HTERT RPE-1 (cell line): ENCODE data around the gene CFAP53.

Experiments
- in situ Hi-C: fragments of 300-500 bp; cut with MboI; formaldehyde crosslinking; loops from 4 replicates; pipeline ENCODE4 v1.14.3; 2020; ENCODE audit warnings: low sequenced_read_pairs

CFAP53 gene

DNA sequence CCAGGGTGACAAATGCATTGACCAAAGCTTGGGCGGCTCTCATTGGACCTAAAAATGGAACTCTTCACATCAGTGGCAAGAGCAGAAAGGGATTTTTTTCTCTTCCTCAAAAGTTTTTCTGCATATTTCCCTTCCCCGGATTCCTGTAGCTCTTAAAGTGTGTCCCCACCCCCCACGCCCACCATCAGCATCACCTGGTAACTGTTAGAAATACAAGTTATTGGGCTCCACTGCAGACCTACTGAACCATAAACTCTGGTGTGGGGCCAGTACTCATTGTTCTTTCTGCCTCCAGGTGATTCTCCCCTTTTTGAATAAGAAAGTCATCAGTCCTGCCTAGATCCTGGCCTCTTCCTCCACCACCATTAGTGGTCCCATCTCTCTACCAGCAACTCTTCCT, 70.0 kb downstream of the CFAP53 start:
- in situ Hi-C loops, result no loop called here

DNA sequence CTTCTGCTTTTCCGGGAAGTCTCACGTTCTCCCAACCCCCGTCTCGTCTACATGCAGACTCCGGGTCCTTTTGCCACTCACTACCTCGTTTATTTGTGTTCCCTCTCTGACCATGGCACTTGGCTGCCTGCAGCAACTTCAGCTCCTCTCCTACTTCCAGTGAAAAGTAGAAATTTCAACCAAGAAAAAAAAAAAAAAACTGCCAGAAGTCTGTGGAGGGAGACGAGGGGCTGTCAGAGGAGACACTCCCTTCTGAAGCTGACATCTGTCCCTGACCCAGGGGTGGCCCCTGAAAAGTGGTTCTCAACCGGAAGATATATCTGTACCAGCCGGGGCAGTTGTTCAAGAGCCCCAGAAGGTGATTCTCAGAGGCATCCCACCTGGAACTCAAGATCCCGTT, 70.6 kb downstream of the CFAP53 start:
- in situ Hi-C loops, result no loop called here

DNA sequence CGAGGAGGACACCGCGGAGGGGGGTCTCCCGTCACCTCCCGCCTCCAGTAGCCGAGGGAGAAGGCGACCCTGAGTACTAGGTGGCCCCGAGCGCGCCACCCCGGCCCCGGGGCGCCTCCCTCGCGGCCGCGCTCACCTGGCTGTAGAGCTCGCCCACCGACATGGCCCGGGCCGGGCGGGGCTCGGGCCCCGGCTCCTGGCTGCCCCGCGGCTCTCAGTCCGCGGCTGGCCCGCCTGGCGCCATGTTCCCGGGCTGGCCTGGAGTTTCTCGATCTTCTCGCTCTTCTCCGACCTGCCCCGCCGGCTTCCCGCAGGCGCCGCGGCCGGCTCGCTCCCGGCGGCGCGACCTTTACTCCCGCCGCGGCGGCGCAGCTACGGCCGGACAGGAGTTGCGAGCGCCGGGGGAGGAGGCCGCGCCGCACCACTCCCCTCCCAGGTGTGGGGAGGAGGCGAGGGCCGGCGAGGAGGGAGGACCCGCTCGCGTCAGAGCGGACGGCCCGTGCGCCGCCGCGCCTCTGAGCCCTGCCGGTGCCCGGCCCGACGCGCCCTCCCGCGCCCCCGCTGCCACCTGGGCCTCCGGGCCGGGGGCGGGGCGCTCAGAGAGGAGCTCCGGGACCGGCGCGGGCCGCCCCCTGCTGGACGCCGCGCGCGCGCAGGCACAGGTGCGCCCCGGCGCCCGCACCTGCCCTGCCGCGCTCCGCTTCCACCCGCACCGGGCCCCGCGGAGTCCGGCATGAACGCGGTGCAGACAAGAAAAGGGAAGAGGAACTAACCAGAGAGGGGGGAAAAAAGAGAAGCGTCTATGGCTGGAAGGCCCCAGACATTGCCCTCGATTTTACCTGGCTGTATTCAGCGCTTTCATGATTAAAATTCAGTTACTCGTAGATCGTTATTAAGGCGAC, 71.4 kb downstream of the CFAP53 start, which contains the start of gene MYO5B:
TSS of gene MYO5B (minus strand) at position 517 of the 902 bp plus-strand sequence. CDS start at position 163, 354 bp downstream.
- in situ Hi-C loops, result no loop called here

DNA sequence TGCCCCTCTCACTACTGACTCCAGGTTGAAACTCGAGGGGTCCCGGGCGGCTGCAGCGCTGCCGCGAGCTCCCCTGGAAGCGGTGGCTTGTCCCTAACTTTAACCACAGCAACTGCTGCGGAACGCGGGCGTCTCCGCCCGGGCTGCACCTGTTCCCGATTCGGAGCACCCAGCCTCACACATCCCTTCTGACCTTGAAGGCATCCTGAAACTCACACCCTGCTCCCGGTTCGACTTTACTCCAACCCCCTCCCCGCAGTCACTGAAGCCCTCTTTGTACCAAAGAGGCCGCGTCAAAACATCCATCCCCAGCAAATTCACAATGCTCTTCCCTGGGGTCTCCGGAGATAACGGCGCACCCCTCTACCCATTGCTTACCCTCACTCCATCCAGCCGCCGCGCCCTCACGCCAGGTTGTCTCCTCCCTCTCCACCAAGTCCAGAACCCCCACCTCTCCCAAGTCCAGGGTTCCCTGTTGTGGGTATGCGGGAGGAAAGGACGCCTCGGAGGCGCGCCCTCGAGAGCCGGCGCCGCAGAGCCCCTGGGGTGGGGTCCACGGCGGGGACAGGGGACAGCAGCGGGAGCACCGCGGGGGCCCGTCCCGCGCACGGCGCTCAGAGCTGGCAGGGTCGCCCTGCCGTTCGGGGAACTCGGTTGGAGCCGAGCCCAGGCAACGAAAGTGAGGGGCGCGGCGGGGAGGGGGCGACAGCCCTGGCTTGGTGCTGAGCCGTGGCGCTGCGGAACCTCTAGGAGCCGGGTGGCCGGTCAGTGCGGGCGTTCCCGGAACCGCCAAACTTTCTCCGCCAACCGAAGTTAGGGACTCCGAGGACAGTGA, 72.3 kb downstream of the CFAP53 start:
- in situ Hi-C loops, result no loop called here

DNA sequence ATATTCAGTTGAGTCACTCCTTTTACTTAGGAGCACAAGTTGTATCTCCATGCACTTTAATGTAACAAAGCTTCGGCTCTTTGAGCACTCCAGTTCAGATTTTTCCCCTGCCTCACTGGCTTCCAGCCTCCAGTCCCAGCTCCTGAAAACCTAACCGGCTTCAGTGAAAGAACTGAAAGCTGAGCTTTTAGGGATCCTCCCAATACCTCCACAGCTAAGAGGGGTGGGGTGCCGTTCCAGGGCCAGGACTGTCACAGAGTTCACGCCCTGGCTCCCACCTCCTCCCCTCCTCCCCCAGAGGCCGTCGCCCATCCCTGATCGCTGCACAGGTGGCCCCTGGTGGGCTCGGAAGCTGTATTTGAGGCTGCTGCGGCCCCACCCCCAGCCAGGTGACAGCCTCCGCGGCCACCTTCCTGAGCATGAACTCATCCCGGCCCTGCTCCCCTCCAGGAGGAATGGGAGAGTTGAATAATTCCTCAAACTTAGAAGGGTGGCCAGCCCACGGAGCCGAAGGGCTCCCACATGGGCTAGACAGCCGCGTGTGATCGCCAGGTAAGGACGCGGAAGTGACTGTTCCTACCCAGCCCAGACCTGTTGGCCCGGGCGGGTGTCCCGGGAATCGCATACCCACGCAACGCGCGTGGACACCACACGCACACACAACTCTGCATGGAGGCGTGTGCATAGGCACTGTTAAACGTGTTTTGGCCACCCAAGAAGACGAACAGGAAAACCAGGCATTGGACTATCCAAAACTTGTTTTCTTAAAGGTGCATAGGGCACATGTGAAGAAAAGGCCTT, 73.1 kb downstream of the CFAP53 start:
- in situ Hi-C loops, result no loop called here

DNA sequence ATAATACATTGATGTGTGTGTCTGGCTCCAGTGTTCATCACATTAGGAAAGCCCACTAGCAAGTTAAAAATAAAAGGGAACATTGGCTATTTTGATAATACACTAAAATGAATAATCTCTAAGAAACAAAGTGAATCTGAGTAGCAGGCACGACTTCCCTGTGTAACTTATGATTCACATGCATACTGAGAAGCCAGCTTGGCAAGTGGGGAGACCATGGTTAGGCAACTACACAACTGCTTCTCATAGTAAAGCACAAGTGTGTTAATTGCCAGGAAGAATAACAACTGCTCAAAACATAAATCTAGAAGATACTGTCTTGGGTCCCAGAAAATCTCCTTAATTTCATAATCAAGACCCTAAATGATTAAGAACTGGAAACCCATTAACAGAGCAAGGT, 75.4 kb downstream of the CFAP53 start:
- in situ Hi-C loops, result no loop called here

DNA sequence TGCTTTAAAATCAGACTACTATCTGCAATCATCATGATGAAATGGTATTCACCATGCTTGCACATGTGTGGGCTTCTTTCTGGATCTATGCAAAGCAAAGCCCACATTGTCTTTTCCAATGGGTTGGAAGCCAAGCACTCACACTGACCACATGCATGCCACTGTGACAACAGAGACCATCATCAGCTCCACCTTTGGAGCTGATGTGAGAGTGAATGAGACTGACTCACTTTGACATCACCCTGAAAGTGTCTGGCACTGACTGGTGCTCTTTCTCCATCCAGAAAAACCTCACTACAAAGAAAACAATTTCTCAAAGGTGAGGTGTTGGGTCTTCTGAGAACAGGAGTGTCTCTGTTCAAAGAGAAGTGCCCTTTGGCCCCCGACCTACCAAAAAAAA, 76.1 kb downstream of the CFAP53 start:
- in situ Hi-C loops, result no loop called here

DNA sequence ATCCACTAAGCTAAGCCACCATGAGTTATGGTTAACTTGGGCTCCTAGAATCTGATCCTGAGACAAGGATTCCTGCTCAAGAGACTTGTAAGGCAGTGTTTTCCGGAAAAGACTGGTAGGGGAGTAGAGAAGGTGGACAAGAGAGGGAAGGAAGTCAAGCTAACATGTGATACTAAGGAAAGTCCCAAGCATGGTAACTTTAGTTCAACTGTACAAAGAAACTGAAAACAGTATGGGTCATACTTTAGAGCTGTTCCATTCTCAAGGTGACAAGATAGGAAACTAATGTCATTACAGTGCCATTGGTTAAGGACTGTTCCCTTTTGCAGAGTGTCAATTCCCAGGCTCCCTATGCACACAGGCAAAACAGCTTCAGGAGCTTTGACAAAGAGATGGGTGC, 77.1 kb downstream of the CFAP53 start:
- in situ Hi-C loops, result no loop called here

DNA sequence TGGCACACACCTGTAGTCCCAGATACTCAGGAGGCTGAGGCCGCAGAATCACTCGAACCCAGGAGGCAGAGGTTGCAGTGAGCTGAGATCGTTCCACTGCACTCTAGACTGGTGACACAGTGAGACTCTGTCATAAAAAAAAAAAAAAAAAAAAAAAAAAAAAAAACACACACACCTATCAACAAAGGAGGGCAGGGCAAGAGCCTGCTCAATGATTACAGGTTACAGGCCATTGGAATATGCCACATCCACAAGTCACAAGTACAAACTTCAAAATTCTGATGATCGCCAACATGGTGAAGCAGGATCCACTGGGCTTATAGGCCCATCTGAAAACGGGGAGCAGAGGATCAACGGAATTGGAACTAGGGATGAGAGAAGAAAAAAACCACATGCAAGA, 77.6 kb downstream of the CFAP53 start:
- in situ Hi-C loops, result no loop called here

DNA sequence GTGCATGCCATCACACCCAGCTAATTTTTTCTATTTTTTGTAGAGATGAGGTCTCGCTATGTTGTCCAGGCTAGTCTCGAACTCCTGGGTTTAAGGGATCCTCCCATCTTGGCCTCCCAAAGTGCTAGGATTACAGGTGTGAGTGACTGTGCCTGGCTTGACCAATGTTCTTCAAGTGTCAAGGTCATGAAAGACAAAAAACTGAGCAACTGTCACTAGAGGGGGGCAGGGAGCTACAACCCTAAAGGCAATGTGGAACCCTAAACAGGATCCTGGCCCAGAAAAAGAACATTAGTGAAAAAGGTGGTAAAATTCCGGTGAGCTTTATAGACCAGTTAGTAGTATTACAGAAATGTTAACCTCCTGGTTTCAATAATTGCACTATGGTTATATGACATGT, 78.6 kb downstream of the CFAP53 start:
- in situ Hi-C loops, result no loop called here

DNA sequence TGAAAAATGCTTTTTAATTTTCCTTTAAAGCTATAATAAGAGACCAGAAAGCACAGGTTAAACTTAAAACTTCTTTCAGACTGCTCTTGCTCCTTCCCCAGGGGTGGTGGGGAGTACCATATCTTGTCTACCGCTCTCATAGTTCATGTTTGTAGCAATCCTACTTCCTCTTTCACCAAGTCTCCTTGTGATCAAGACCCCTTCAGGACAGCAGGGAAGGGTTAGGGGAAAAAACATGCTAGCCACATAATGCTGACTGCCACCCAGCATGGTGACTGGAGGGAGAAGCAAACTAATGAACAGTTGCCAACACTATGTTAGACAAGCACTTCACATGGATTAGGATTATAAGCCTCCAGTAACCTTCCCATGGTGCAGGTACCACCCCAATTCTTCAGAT, 79.9 kb downstream of the CFAP53 start:
- in situ Hi-C loops, result no loop called here

DNA sequence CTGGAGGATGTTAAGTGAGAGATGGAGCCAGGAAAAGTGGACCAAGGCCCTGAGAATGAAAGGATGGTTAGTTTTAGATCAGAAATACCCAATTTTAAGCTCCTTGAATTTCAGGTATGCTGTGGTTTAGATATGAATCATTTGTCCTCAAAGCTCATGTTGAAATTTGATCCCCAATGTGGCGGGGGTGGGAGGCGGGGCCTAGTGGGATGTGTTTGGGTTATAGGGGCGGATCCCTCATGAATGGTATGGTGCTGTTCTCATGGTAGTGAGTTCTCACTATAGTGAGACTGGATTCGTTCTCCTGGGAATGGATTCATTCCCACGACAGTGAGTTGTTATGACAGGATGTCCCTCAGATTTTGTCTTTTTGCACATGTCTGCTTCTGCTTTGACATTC, 82.7 kb downstream of the CFAP53 start:
- in situ Hi-C loops, result no loop called here

DNA sequence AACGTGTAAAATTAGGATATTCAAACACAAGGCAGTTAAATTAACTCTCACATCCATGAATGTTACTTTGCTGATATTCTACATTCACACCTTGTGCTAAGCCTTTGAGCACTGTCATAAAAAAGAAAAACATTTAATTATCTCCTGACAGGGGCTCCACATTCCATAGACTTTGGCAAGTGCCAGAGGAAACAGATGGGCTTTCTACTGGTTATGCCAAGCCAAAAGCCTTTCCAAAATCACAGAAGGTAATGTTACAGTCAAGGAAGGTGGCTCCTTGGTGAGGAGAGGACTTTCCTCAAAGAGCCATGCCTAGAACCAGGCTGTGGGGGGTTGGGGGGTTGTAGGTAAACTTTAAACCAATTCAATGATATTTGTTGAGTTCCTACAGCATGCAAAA, 83.8 kb downstream of the CFAP53 start:
- in situ Hi-C loops, result no loop called here

DNA sequence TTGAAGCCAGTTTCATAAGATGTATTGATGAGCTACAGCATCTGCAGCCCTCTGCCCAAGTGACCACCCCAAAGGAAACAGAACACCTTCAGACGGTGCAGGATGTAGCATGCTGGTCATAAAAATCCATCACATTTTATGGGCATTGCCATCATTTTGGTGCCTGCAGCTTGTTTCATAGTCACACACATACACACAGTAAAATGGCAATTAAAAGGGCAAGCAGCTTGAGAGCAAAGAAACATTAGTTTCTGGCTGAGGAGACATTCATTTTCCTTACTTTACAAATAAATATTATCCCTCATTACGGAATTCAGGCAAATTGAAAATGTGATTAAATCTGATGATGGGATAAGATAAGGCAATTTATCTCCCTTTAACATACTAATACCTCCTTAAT, 84.7 kb downstream of the CFAP53 start:
- in situ Hi-C loops, result no loop called here

DNA sequence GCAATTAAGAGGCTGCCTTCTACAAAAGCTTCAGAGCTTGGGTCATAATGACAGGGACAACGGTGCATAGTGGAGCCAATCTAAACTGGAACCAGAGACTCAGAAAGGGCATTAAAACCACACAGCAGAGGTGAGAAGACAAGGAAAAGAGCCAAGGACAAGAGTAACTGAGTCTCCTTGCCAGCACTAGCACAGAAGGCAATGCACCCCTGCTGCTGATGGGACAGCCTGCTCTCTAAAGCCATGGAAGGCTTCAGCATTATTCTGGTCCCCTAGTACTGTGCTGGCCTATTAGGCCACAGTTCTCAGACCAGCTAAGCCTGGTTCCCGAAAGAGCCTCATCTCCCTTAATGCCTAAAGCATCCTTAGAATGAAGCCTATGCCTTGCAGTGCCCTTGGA, 86.8 kb downstream of the CFAP53 start:
- in situ Hi-C loops, result no loop called here

DNA sequence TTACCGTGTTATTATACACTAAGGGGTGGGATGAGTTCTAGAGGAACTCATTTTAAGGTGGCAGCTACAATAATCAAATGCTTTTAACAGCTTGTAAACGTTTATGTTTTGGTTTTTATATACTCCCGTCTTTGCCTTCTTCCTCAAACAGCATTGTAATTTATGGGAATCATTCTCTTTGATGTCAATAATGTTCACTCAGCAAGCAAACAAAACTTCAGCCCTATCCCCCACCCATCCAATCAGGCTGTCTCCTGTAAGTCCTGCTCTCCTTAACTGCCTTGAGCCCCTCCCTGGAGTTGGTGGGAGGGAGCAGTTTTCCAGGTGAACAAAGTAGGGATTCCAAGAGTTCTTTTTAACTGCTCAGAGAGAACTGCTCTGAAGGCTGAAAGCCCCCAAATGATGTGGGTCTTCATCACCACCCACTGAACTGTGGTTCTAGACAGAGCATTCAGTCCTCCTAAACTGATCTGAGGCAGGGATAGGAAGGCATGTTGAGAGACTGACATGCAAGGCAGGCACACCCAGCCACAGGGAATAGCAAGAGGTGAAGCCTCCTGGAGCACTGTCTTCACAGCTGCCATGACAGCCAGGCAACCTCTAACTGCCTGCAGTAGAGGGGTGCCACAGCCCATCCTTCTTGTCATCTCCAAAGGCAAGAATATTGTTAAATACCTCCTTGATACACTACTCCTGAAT, 88.9 kb downstream of the CFAP53 start:
- in situ Hi-C loops, result no loop called here
